Mesothelial cell of epicardium (in vitro differentiated cells): ENCODE data around the gene ADD3. TPM values are rescaled to one million over a fixed set of nuclear protein-coding genes. Genes with fewer than 3 reads are reported as not detected.
A peak's percentile ranks its signal among the peaks of the same experiment; 100 is the strongest.

Experiments
- DNase-seq, 2 experiments: peaks; one replicate each; pipeline ENCODE4 v3.0.0; 2021; ENCODE audit warnings: low spot score in 2 of 2; ENCODE audit not compliant: unreplicated experiment in 2 of 2
- H3K27ac Mint-ChIP-seq: 2 replicates; pipeline ENCODE4 v1.8.0; 2021; ENCODE audit warnings: mixed read lengths
- H3K27me3 Mint-ChIP-seq: 2 replicates; pipeline ENCODE4 v1.8.0; 2021; ENCODE audit warnings: low read depth, mixed read lengths
- H3K36me3 Mint-ChIP-seq: 2 replicates; pipeline ENCODE4 v1.8.0; 2021; ENCODE audit warnings: mixed read lengths
- H3K4me1 Mint-ChIP-seq: 2 replicates; pipeline ENCODE4 v1.8.0; 2021; ENCODE audit warnings: mixed read lengths
- H3K4me3 Mint-ChIP-seq: 2 replicates; pipeline ENCODE4 v1.8.0; 2021; ENCODE audit warnings: mild to moderate bottlenecking, moderate library complexity, mixed read lengths
- H3K9me3 Mint-ChIP-seq: 2 replicates; pipeline ENCODE4 v1.8.0; 2021; ENCODE audit warnings: mixed read lengths
- total RNA-seq: library from RNA; stranded (reverse); gene quantifications from 3 replicates; pipeline ENCODE4 v1.2.1, GENCODE V29; 2021
- TF ChIP-seq, protein P1 (sequence below): fragments of 200-600 bp; sonication (generic); IDR thresholded peaks from one replicate; pipeline ENCODE4 v1.5.0; 2021; ENCODE audit warnings: antibody characterized with exemption; ENCODE audit not compliant: unreplicated experiment

ADD3 gene
- total RNA-seq, 1 donor from 2014 or later = 104 TPM

DNA sequence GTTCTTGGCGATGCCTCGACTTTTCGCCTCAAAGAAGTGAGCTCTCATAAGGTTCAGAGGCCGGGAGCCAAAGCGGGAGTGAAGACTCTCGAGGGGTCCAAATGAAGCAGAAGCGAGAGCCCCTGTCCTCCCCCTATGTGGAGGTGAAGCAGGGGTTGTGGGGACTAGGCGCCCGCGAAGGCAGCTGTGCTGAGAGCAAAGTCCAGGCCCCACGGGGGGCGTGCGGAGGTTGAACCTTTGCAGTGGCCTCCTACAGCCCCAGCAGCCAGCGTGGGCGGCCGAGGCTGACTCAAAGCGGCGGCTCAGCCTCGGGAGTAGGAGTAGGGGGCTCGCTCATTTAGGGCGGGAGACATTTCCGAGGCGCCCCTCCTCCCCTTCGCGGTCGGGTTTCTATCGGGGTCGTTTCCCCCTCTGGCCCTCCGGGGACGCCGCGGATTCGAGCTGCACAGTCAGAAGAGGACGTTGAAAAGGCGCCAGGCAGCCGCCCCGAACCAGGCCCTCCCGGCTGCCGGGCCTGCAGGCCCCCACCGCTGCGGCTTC lies 553 bp upstream of the ADD3 start:
- Mint-ChIP-seq H3K9me3 (no peaks in the 10 kb centered on the region), H3K27me3 (no peaks in the 10 kb centered on the region), H3K4me3 (no peak overlapping the region), H3K27ac (no peak overlapping the region), H3K4me1 (peaks cover 50% of the 10 kb centered on the region), H3K36me3 (no peaks in the 10 kb centered on the region)
- no peak for DNase-seq
- TF ChIP-seq, protein P1, sequence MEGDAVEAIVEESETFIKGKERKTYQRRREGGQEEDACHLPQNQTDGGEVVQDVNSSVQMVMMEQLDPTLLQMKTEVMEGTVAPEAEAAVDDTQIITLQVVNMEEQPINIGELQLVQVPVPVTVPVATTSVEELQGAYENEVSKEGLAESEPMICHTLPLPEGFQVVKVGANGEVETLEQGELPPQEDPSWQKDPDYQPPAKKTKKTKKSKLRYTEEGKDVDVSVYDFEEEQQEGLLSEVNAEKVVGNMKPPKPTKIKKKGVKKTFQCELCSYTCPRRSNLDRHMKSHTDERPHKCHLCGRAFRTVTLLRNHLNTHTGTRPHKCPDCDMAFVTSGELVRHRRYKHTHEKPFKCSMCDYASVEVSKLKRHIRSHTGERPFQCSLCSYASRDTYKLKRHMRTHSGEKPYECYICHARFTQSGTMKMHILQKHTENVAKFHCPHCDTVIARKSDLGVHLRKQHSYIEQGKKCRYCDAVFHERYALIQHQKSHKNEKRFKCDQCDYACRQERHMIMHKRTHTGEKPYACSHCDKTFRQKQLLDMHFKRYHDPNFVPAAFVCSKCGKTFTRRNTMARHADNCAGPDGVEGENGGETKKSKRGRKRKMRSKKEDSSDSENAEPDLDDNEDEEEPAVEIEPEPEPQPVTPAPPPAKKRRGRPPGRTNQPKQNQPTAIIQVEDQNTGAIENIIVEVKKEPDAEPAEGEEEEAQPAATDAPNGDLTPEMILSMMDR = no peak

DNA sequence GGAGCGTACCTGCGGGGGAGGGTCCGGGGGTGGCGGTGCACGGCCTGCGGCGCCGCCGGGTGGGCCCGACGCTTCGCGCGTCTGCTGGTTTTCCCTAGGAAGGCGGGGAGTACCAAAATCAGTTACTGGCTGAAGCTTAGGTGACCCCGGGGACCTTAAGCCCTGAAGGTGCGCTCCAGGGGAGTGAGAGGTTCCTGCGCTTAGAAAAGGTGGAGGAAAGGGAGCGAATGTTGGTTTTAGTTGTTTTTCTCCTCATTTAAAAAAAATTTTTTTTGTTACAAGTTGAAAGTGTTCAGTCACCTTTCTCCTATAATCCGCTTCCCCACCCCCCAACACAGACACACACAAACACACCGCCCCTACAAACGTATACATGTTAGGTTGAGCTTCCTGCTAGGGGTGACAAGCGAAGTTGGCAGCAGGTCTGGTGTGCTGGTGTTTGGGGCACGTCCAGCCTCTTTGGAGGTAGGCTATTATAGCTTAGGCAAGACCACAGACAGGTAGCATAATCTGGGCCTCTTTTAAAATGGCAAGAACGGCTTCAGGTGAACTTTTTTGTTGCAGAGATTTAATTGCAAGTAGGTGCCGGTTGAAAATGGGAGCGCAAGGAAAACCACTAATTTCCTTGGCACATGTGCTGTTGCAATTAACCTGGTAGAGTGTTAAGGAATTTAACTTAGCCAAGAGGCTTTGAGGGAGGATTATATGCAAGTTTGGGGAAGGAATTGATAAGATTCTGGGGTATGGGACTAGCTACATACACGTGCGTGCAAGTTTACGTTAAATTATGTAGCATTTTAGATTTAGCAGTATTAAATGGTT lies 945 bp downstream of the ADD3 start:
- Mint-ChIP-seq H3K27me3 (no peaks in the 10 kb centered on the region), H3K4me1 (peaks cover 51% of the 10 kb centered on the region), H3K36me3 (no peaks in the 10 kb centered on the region), H3K4me3 (no peak overlapping the region), H3K9me3 (no peaks in the 10 kb centered on the region), H3K27ac (peak overlapping the region; percentile 89)
- DNase-seq = no peak
- TF ChIP-seq, protein P1 = no peak

DNA sequence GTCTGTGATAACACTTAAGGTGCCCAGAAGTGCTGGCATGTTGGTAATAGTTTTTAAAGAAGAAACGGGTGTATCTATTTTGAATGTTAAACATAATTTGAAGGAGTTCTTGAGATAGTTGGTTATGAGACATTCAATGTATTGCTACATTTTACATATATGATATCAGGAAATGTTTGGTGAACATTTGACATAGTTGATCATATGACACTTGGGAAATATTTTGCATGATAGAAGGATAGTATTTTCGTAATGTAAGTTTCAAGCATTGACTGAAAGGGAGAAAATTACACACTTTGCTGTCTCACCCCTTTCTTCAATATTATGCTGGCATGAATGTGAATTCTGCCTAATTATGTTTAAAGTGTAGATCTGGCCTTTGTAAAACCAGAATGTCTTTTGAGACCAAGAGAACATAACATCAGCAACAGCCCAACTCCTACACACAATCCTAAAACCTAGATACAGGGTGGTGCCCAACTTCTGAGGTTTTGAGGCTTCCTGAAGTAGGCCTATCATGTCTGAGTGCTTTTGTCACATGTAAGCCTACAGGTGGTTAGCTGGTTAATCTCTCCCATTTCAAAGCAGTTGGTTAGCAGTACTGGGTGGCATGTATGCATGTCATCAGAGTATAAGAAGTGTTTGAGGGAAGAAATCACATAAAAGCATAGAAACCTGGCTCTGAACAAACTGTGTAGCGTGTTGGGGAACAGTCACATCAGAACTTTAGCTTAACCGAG lies 2.1 kb downstream of the ADD3 start:
- Mint-ChIP-seq H3K36me3 (no peaks in the 10 kb centered on the region), H3K27ac (peak overlapping the region; percentile 89), H3K9me3 (no peaks in the 10 kb centered on the region), H3K4me1 (peaks cover 53% of the 10 kb centered on the region), H3K4me3 (no peak overlapping the region), H3K27me3 (no peaks in the 10 kb centered on the region)
- TF ChIP-seq, protein P1 = no peak
- DNase-seq = no peak

DNA sequence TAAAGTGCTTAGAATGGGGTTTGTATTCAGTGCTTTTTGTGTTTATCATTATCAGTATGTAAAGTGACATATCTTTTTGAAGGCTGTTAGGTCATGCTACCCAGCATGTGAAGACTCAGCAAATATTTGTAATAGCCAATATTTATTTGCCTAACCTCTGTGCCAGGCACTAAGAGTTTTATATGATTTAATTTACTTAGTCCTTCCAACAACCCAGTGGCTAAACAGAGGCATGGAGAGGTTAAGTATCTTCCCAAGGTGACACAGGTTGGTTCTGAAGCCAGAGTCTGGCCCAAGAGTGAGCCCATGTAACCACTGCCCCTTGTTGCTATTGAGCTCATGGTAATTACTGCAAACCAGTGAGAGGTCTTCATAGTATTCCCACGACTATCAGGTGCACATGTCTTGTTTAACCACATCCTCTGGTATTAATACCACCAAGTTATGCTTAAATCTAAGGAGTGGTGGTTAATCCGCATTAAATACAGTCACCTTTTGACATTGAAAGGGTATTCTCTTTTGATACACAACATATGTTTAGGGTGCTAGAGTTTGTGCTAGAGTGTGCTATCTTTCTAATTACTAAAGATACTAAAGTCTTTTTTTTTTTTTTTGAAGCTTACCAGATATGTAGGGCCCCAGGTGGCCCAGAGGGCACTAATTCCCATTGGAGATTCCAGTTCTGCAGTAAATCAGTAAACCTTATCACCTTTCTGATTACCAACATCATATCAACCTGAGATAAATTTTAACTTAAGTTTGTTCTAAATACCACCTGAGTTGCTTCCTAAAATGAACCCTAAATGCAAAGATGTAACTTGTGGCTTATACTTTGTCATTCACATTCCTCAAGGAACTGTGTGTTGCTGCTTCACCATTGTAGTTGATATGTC lies 2.9 kb downstream of the ADD3 start:
- Mint-ChIP-seq H3K27ac (no peak overlapping the region), H3K36me3 (no peaks in the 10 kb centered on the region), H3K4me3 (peak overlapping the region; percentile 13), H3K4me1 (peaks cover 56% of the 10 kb centered on the region), H3K27me3 (no peaks in the 10 kb centered on the region), H3K9me3 (no peaks in the 10 kb centered on the region)
- TF ChIP-seq, protein P1 = no peak
- DNase-seq = no peak

DNA sequence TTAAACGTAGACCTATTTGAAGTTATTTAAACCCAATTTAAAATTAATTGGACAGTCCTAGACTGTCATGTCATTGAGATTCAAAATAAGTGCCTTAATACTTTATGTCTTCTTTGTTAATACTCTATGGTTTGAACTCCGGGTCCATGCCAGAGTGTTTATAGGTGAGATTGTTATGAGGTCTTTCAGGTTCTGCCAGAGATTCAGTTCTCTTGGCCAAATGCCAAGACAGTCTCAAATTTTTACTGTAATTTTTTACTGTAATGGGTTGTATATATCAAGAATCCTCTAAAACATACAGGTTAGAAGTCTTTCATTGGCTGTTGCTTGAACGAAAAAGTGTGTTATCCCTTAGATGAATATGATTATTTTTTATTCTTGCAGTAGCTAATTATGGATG lies 3.9 kb downstream of the ADD3 start:
- no peak for DNase-seq
- TF ChIP-seq, protein P1 = no peak
- Mint-ChIP-seq H3K27me3 (no peaks in the 10 kb centered on the region), H3K27ac (peak overlapping the region; percentile 35), H3K4me3 (no peak overlapping the region), H3K4me1 (peaks cover 65% of the 10 kb centered on the region), H3K36me3 (no peaks in the 10 kb centered on the region), H3K9me3 (no peaks in the 10 kb centered on the region)
